Raji (cell line): Measurements from ENCODE around the gene HOMER1.

Experiments used
- POLR2A ChIP-seq: IDR thresholded peaks from 2 replicates; pipeline ENCODE4 v1.6.1; 2011; ENCODE audit warnings: low read depth, low read length, control low read depth; ENCODE audit not compliant: insufficient read depth

HOMER1 gene

DNA sequence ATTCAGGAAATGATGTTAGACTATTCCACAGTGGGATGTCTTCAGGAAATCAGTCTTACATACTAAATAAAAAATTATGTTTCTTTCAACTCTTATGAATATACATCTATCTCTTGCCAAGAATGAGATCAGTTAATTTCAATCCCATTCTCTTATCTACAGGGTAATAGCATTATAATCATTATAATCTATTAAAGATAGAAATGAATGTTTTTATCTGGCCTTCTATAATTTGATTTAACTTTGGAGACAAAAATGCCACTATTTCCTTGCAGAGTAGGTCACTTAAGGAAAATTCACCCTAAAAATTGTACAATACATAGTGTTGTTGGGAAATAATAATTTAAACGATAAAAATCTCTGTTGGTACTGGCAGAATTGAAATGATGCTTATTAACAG is 96.4 kb downstream of the HOMER1 start:
- no peak for TF ChIP-seq POLR2A

DNA sequence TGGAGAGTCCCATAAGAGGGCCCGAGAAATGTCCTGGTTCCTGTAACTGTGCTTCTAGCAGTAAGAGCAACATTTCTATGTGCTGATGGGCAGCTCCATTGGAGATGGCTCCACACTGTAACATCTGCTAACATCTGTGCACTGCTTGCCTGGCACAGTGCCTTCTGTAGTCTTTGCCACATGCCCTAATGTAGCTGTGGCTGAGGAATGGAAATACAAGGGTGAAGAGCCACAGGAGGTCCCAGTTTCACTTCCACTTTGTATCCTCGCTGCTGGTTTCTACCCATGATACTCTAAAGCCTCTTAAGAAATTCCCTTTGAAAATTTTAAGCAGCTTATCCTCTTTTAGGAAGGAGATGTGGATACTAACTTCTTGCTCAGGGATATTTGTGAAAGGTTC is 97.4 kb downstream of the HOMER1 start:
- no peak for TF ChIP-seq POLR2A

DNA sequence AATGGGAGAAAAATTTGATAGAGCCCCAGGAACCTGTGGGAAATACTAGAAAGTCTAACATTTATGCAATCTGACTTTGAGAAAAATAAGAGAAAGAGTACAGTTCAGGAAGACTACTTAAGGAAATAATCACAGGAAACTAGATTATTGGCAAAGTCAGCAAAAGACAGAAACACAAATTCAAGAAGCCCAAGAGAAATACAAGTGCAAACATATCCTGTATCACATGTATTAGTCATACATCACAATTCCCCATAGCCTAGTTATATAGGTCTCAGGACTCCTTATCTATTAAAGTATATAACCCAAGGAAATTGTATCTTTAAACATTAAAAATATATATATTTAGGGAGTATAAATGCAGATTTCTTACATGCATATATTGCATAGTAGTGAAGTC is 100.8 kb downstream of the HOMER1 start:
- TF ChIP-seq POLR2A: no peak

DNA sequence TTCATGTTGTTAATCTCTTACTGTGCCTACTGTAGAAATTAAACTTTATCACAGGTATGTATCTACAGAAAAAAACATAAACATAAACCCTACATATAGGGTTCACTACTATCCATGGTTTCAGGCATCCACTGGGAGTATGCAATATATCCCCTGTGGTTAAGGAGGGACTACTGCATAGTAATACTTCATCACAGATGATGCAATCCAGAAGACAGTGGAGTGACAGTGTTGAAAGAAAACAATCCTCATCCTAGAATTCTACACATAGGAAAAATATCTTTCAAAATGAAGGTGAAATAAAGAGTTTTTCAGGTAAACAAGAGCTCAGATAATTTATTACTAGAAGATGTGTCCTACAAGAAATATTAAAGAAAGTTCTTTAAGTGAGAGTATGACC is 105.9 kb downstream of the HOMER1 start:
- no peak for TF ChIP-seq POLR2A

DNA sequence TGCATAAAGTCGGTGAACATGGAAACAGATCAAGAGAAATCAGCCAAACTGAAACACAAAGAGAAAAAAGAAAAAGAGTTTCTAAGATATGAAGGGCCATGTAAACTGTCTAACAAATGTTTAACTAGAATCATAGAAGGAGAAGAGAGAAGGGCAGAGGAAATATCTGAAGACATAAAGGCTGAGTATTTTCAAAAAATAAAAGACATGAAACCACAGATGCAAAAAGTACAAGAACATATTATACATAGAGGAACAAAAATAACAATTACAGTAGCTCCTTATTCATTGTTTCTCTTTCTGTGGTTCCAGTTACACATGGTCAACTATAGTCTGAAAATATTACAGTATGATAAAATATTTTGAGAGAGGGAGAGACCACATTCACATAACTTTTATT is 106.3 kb downstream of the HOMER1 start:
- TF ChIP-seq POLR2A: no peak

DNA sequence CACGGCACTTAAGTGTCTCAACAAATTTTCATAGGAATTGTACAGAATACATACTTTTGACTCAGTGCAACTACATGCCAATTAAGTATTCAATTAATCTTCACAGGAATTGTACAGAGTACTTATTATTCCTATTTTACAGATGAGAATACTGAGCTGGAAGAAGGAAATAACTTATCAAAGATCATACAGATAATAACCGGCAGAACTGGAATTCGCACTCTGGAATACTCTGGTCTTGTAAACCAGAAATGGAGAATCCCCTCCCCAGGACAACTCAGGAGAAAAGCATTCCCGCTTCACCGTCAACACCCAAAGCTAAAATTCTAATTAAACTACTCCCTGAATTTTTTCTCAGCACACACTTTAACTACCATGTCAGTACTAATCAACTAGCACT is 112.7 kb downstream of the HOMER1 start:
- no peak for TF ChIP-seq POLR2A

DNA sequence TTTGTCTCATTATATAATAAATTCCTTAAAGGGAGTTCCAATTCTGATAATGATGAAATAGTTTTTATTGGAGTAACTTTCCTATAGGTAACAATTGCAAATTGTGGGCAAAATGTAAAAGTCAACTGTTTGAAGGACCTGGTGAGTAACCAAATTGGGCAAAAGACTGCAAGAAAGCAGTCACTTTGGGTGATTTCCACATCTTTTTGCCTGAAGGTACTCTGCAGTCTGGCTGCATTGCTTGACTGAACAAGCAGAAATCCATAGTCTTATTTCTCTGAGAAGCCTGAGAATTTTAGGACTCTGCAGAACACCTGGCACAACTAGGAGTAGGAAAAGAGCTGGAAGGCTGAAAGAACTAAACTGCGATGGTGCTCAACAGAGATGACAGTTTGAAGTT is 114.9 kb downstream of the HOMER1 start:
- TF ChIP-seq POLR2A: no peak

DNA sequence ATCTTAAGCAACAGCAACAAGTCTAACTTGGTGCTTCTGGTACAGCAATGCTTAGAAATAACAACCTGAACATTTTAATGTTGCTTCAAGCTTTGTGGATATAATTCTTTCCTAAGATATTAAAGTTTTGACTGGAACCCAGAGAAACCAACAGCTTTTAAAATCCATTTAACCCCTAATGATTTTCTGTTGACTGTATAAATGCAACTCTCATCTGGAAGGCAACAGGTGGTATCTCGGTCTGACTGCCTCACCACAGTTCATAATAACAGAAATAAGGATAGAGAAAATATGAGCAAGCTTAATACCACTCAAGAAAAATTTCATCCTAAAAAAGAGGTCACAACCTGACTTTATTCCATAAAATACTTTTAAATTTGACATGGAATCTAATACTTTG is 116.9 kb downstream of the HOMER1 start:
- no peak for TF ChIP-seq POLR2A

DNA sequence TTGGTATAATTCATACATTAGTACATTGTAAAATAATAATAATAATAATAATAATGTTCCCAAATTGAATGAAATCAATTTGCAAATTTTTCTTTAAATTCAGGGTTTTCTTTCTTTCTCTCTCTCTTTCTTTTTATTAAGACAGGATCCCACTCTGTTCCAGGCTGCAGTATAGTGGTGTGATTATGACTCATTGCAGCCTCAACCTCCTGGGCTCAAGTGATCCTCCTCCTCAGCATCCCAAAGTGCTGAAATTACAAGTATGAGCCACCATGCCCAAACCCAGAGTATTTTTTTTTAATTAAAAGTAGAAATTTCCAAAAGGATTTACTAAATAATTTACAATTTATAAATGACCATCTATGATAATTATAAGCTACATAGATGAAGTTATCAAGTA is 117.7 kb downstream of the HOMER1 start:
- TF ChIP-seq POLR2A: no peak

DNA sequence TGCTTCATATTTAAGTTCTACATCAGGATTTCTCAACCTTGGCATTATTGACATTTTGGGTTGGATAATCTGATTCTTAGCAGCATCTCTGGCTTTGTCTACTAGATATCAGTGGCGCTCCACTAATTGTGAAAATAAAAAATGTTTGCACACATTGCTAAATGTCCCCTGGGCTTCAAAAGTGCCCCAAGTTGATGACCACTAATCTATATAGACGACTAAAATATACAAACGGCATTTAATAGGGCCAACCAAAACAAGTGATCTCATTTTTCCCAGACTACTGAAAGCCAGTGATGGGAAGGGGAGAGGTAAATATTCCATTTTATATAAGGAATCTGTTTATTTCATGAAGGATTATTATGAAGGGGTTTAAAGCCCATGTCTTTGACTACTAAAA is 118.6 kb downstream of the HOMER1 start:
- TF ChIP-seq POLR2A: no peak

DNA sequence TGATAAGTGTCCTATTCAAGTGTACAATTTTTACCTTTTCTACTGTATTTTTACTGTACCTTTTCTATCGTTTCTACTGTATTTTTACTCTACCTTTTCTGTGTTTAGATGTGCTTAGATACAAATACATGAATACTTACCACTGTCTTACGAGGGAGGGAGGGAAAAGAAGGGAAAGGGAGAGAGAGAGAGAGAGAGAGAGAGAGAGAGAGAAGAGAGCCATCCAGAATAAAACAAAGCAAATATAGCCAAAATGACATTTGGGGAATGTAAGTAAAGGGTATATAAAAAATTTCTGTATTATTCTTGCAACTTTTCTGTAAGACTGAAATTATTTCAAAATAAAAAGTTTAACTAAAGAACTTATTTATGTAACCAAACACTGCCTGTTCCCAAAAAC is 121.2 kb downstream of the HOMER1 start:
- TF ChIP-seq POLR2A: no peak

DNA sequence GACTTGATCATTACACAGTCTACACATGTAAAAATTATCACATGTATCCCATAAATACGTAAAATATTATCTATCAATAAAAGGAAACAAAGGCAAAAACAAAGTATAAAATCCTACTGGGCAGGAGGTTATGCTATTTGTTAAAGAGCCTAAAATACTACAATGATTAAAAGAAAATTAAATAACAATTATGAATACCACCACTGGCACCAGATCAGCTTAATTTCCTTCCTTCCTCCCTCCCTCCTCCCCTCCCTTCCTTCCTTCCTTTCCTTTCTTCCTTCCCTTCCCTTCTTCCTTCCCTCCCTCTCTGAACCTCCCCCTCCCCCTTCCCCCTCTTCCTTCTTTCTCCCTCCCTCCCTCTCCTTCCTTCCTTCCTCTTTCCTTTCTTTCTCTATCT is 127.3 kb downstream of the HOMER1 start:
- TF ChIP-seq POLR2A: no peak

DNA sequence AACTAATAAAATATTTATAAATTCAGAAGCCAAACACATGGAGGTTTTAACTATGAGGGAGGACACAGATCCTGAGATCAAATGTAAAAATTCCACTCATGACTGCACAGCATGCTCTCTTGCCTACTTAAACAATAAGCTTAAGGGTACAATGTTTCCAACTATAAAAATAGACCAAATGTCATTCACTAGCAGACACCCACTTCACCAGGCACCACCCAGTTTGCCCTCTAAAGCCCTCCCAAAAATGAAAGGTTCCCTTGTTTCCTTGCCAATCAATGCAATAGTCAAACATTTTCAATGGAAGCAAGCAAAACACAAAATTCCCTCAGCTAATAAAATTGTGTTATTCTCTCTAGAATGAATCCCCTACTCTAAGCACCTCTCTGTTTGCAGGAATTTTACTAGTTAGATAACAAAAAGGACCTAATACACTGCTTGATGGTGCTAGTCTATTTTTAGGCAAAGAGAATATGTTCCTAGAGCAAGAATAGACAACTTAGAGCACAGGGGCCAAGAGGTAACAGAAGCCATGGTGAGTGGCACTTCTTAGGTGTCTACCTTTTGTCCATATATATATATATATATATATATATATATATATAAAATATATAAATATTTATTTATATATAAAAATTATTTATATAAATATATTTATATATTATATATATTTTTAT is 135.3 kb downstream of the HOMER1 start:
- no peak for TF ChIP-seq POLR2A

DNA sequence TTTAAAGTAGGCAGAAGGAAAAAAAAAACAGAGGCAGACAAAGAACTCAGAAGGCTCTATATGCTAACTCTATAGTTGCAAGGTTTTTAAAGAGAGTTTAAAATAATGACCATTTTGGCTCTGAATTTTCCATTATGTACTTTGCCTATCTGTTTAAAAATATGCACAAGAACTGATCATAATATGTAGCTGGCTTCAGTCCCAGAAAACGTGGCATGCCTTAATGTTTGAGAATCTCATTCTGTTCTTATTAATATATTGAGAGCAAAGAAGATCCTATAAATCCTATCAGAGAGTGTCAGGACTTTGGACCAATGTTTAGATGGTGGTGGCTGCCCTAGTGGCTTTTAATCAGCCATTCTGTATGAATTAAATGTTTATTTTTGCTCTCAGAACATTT is 156.5 kb downstream of the HOMER1 start:
- TF ChIP-seq POLR2A: no peak

DNA sequence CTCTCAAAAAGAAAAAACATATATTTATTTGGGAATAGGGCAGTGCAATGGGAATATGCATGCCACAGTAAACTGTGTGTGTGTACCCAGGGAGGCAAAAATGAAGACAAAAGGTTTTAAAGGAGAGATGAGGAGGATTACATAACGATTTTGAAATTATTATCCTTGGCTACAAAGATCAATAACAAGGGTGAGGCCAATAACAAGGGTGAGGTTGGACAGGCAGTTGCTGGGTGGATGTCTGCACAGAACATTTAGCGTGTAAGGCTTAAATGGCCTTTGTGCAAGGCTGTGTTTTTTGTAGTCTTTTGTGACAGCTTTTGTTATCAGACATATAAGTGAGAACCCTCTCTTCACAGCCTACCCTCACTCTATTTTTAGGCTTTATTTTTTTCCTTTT is 164.1 kb downstream of the HOMER1 start:
- TF ChIP-seq POLR2A: no peak

DNA sequence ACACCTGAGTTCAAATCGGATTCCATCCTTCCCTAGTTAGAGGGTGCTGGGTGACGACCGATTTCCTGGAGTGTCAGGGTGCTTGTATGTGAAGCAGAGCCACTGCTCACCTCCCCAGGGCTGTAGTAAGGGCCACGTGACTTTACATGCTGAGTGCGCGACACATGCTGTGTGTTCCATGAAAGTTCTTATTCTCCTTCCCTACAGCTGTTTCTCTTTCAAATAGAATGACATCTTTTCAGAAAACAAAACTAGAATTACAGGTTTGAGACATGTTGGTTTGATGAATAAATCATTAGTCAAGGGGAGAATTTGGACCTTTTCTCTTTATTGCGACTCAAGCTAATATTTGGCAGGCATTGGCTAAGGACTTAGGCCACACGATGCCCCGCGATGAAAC is 164.9 kb downstream of the HOMER1 start:
- no peak for TF ChIP-seq POLR2A

DNA sequence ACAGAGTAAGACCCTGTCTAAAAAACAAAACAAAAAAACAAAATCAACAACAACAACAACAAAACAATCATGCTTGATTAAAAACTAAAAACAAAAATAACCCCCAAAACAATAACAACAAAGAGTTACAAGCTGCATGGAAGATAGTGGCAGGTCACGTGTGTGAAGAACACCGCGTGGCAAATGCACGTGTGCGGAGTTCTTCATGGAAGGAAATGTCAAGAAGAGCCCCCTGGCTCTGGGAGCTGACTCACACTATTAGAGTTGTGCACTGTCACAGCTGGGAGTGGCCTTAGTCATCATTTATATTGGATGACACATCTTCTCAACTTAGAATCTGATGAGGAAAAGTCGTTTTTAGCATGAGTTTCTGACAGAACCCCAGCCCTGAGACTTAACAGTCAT is 167.5 kb downstream of the HOMER1 start:
- no peak for TF ChIP-seq POLR2A
